Endothelial cell (in vitro differentiated cells): Measurements from ENCODE around the gene CCDC97. TPM values are rescaled to one million over a fixed set of nuclear protein-coding genes. Genes with fewer than 3 reads are reported as not detected.
A peak's percentile ranks its signal among the peaks of the same experiment; 100 is the strongest.

ENCODE experiments used
- DNase-seq: peaks from one replicate; pipeline ENCODE4 v3.0.0; 2021; ENCODE audit warnings: low spot score
- H3K27ac Mint-ChIP-seq: one replicate; pipeline ENCODE4 v1.8.0; 2021; ENCODE audit warnings: mixed read lengths, inconsistent platforms; ENCODE audit not compliant: unreplicated experiment
- H3K27me3 Mint-ChIP-seq: one replicate; pipeline ENCODE4 v1.8.0; 2021; ENCODE audit warnings: mild to moderate bottlenecking, moderate library complexity, mixed read lengths, inconsistent platforms; ENCODE audit not compliant: unreplicated experiment
- H3K36me3 Mint-ChIP-seq: one replicate; pipeline ENCODE4 v1.8.0; 2021; ENCODE audit warnings: mild to moderate bottlenecking, low read depth, mixed read lengths, inconsistent platforms; ENCODE audit not compliant: unreplicated experiment
- H3K4me1 Mint-ChIP-seq: one replicate; pipeline ENCODE4 v1.8.0; 2021; ENCODE audit warnings: mild to moderate bottlenecking, mixed read lengths, inconsistent platforms; ENCODE audit not compliant: unreplicated experiment
- H3K4me3 Mint-ChIP-seq: one replicate; pipeline ENCODE4 v1.8.0; 2021; ENCODE audit warnings: mild to moderate bottlenecking, mixed read lengths, inconsistent platforms; ENCODE audit not compliant: unreplicated experiment
- H3K9me3 Mint-ChIP-seq: one replicate; pipeline ENCODE4 v1.8.0; 2021; ENCODE audit warnings: mixed read lengths, inconsistent platforms; ENCODE audit not compliant: unreplicated experiment
- total RNA-seq: library from RNA; stranded (reverse); fragmentation: NEBNext Ultra II Directional; extraction: Animal tissue kit (Norgen Biotek cat#: 25700); gene quantifications from one replicate; pipeline ENCODE4 v1.2.1, GENCODE V29; 2021; ENCODE audit not compliant: unreplicated experiment
- TF ChIP-seq, protein P1 (sequence below): fragments of 200-600 bp; sonication (generic); IDR thresholded peaks from one replicate; pipeline ENCODE4 v1.5.0; 2021; ENCODE audit warnings: antibody characterized with exemption; ENCODE audit not compliant: unreplicated experiment

CCDC97 gene
- total RNA-seq, 1 donor from 2014 or later = 28.6 TPM

DNA sequence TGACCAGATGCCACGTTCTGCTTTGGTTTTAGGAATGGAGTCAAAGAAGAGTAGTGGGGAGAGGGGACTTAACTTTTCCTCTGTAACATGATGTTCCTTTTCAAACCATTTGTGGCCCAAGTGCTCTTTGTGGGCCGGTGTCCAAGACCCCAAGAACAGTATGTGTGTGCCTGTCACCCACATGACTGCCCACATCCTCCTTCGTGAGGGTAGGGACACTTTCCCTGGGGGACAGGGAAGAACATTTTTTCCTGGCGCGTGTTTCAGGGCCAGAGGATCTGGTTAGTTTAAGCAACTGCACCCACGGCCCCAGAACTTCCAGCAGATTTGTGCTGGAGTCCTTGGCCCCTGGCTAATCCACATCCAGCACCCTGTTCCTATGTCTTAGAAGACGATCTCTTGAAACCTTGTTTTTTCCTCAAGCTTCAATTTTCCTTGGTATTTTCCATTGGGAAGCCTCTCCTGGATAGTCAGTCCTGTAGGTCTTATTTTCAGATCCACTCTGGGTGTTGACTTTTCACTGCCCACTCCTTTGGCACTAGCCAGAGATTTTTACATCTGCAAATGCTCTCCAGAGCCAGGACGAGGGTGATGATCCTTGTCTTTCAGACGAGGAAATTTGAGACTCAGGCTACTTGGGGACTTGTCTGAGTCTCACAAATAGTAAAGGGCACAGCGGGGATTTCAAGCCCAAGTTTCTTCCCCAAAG is 10.8 kb upstream of the CCDC97 start:
- H3K9me3 Mint-ChIP-seq = no peaks in the 10 kb centered on the region
- H3K4me1 Mint-ChIP-seq = peaks cover 46% of the 10 kb centered on the region
- DNase-seq = no peak
- H3K4me3 Mint-ChIP-seq = peak overlapping the region; percentile 73
- peaks cover 81% of the 10 kb centered on the region for H3K36me3 Mint-ChIP-seq
- peak overlapping the region; percentile 98 for H3K27ac Mint-ChIP-seq
- H3K27me3 Mint-ChIP-seq = peaks cover under 1% of the 10 kb centered on the region
- TF ChIP-seq, protein P1, sequence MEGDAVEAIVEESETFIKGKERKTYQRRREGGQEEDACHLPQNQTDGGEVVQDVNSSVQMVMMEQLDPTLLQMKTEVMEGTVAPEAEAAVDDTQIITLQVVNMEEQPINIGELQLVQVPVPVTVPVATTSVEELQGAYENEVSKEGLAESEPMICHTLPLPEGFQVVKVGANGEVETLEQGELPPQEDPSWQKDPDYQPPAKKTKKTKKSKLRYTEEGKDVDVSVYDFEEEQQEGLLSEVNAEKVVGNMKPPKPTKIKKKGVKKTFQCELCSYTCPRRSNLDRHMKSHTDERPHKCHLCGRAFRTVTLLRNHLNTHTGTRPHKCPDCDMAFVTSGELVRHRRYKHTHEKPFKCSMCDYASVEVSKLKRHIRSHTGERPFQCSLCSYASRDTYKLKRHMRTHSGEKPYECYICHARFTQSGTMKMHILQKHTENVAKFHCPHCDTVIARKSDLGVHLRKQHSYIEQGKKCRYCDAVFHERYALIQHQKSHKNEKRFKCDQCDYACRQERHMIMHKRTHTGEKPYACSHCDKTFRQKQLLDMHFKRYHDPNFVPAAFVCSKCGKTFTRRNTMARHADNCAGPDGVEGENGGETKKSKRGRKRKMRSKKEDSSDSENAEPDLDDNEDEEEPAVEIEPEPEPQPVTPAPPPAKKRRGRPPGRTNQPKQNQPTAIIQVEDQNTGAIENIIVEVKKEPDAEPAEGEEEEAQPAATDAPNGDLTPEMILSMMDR = no peak

DNA sequence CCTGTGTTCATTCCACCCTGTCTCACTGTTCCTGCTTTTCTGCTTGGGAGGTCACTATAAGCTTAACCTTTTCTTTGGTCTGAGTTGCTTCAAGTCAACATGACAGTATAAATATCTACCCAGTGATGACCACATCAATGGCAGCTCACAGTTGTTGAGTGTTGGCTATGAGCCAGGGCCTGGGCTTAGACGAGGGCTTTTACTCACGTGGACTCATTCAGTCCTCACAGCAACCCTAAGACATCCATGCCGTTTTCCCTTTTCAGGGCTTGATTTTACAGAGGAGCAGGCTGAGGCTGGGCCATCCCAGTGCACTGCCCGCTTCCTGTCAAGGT is 10.2 kb upstream of the CCDC97 start:
- Mint-ChIP-seq H3K9me3 (no peaks in the 10 kb centered on the region), H3K27me3 (peaks cover 2% of the 10 kb centered on the region), H3K36me3 (peaks cover 79% of the 10 kb centered on the region), H3K27ac (peak overlapping the region; percentile 98), H3K4me1 (peaks cover 51% of the 10 kb centered on the region), H3K4me3 (peak overlapping the region; percentile 15)
- DNase-seq = no peak
- TF ChIP-seq, protein P1 = no peak

DNA sequence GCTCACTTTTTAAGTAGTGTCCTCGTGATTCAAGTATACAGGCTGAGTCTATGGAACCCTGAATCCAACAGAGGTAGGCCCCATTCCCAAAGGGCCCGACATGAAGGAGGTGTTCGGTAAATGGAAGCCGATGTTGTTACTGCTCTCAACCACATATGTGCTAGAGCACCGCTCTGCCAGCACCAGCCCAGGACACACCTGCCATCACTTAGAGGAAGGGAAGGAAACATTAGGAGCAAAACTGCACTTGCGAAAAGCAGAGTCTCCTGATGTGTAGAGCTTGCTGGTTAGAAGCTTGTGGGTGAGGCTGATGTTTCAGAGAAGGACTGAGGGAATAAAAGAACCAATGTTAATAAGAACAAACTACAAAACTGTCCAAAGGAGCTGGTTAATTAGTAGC is 9.4 kb upstream of the CCDC97 start:
- DNase-seq = no peak
- Mint-ChIP-seq H3K27me3 (peaks cover 2% of the 10 kb centered on the region), H3K4me1 (peaks cover 54% of the 10 kb centered on the region), H3K9me3 (no peaks in the 10 kb centered on the region), H3K36me3 (peaks cover 78% of the 10 kb centered on the region), H3K4me3 (no peak overlapping the region), H3K27ac (peak overlapping the region; percentile 98)
- TF ChIP-seq, protein P1 = no peak

DNA sequence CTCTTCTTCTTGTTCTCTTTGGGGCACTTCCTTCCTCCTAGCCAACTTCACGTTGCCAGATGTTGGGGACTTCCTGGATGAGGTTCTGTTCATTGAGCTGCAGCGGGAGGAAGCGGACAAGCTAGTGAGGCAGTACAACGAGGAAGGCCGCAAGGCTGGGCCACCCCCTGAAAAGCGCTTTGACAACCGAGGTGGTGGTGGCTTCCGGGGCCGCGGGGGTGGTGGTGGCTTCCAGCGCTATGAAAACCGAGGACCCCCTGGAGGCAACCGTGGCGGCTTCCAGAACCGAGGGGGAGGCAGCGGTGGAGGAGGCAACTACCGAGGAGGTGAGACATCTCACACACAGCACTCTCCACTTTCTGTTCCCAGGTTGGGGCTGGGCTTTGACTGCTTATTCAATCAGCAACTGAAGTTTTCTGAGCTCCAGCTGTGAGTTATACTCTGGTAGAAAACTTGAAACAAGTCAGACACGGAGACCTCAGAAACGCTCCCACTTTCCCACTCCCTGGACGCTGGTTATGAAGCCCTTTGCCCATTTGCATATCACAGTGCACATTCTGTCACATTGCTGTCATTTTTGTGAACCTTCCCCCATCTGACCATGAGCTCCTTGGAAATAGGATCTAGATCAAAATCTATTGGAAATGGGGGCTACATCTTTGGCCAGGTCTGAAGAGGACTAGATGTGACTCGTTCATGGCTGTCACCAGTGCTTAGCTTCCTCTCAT is 7.2 kb upstream of the CCDC97 start:
- H3K9me3 Mint-ChIP-seq = no peaks in the 10 kb centered on the region
- peaks cover 57% of the 10 kb centered on the region for H3K4me1 Mint-ChIP-seq
- peaks cover 2% of the 10 kb centered on the region for H3K27me3 Mint-ChIP-seq
- peak overlapping the region; percentile 82 for H3K4me3 Mint-ChIP-seq
- TF ChIP-seq, protein P1 = no peak
- DNase-seq = no peak
- H3K27ac Mint-ChIP-seq = peak overlapping the region; percentile 92
- peaks cover 69% of the 10 kb centered on the region for H3K36me3 Mint-ChIP-seq

DNA sequence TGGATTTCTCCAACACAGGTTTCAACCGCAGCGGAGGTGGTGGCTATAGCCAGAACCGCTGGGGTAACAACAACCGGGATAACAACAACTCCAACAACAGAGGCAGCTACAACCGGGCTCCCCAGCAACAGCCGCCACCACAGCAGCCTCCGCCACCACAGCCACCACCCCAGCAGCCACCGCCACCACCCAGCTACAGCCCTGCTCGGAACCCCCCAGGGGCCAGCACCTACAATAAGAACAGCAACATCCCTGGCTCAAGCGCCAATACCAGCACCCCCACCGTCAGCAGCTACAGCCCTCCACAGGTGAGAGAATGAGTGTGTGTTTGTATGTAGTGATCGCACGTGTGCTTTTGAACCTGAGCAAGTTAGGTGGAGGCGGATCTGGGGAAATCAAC is 6.0 kb upstream of the CCDC97 start:
- DNase-seq = no peak

More for the DNA sequence above, 6.0 kb upstream of the CCDC97 start:
- H3K9me3 Mint-ChIP-seq = no peaks in the 10 kb centered on the region
- TF ChIP-seq, protein P1 = no peak
- no peak overlapping the region for H3K4me3 Mint-ChIP-seq
- peaks cover 7% of the 10 kb centered on the region for H3K27me3 Mint-ChIP-seq
- H3K36me3 Mint-ChIP-seq = peaks cover 65% of the 10 kb centered on the region
- peaks cover 63% of the 10 kb centered on the region for H3K4me1 Mint-ChIP-seq
- H3K27ac Mint-ChIP-seq = peak overlapping the region; percentile 89
